Measurements from ENCODE around the gene OGFOD3. TPM values are rescaled to one million over a fixed set of nuclear protein-coding genes. Genes with fewer than 3 reads are reported as not detected.

Gene OGFOD3
- total and polyA plus RNA-seq, 7 donors = 6.0 to 28.2 (median 19.3) TPM

DNA sequence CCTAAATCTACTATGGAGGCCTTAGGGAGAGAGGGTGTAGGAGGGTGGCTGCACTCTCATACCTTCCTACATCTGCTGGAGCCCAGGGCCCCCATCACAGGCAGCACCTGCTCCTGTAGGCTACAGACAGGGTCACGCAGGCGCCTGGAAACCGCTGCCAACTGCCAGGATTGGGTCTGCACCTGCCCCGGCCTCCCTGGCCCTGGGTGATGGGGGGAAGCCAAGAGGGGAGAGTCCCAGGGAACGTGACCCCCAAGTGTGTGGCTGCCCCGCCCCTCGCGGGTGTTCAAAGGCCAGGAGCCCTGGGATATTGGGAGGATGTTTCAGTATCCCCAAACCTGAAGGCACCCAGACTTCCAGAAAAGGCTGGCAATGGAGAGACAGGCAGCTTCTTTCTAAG lies 64.9 kb downstream of the OGFOD3 start:
- H3K9me3 ChIP-seq = no peaks in the 10 kb centered on the region
- DNase-seq = no peak
- TF ChIP-seq EP300 (IDR thresholded peaks at IDR 0.05) (no peak), POLR2A (IDR thresholded peaks at IDR 0.05) (no peak), POLR2AphosphoS5 (IDR thresholded peaks at IDR 0.05) (no peak)
- TF ChIP-seq, protein P1, sequence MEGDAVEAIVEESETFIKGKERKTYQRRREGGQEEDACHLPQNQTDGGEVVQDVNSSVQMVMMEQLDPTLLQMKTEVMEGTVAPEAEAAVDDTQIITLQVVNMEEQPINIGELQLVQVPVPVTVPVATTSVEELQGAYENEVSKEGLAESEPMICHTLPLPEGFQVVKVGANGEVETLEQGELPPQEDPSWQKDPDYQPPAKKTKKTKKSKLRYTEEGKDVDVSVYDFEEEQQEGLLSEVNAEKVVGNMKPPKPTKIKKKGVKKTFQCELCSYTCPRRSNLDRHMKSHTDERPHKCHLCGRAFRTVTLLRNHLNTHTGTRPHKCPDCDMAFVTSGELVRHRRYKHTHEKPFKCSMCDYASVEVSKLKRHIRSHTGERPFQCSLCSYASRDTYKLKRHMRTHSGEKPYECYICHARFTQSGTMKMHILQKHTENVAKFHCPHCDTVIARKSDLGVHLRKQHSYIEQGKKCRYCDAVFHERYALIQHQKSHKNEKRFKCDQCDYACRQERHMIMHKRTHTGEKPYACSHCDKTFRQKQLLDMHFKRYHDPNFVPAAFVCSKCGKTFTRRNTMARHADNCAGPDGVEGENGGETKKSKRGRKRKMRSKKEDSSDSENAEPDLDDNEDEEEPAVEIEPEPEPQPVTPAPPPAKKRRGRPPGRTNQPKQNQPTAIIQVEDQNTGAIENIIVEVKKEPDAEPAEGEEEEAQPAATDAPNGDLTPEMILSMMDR (IDR thresholded peaks at IDR 0.05) = no peak
- H3K27me3 ChIP-seq = peaks cover 0 to 24% (median 4%) of the 10 kb centered on the region in 3 donors
- intact Hi-C loops (cut with DNase I) = loop anchor here (5.0 to 10.0 kb wide), 3 partner anchors 139 to 281 kb away; no protein-coding TSS in a partner anchor
- no peak overlapping the region for H3K4me3 ChIP-seq
- no peak overlapping the region for H3K27ac ChIP-seq
- no peaks in the 10 kb centered on the region for H3K36me3 ChIP-seq
- peaks cover 0 to 19% (median 10%) of the 10 kb centered on the region in 4 donors for H3K4me1 ChIP-seq
- 68 to 83% methylated on average over 8 of the region's 8 CpGs for WGBS, 2 donors

DNA sequence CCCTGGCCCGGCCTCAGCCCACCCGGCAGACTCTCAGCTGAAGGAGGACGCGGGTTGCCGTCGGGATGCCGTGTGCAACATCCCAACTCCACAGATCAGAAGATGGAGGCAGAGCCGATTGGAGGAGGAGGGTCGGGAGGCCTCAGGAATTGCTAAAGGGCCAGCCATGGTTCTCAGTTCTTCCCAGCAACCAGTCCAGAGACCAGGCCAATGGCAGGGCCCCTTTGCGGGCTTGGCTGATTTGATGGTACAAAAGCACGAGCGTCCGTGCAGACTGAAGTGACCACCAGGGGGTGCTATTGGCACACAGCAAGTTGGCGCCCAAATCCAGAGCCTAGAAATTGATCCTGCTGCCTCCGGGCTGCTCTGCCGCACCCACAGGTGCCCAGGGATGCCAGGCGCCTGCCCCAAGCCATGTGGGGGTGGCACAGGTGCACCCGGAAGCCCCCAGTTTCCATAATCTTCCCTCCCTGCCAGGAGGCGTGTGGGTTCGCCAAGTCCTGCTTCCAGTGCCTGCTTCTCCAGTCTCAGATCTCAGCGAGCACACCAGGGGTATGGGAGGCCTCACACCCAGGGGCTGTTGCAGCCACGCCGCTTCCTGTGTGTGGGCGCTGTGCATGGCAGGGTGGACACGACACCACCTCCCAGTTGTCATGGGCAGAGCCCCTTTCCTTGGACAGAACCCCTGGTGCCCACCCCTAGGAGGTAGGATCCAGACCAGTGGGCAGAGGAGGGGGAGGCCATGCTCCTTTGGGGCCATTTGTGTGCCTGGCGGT lies 66.5 kb downstream of the OGFOD3 start:
- intact Hi-C loops (cut with DNase I) = loop anchor here (2.0 to 10.0 kb wide), 6 partner anchors 63 to 425 kb away; no protein-coding TSS in a partner anchor
- WGBS, 2 donors = 36 to 41% methylated on average over 26 of the region's 26 CpGs
- Histone ChIP-seq H3K27me3 (peaks cover 0 to 19% (median 0%) of the 10 kb centered on the region in 3 donors), H3K9me3 (no peaks in the 10 kb centered on the region), H3K27ac (no peak overlapping the region), H3K4me1 (peaks cover 0 to 19% (median 10%) of the 10 kb centered on the region in 4 donors), H3K36me3 (no peaks in the 10 kb centered on the region), H3K4me3 (no peak overlapping the region)
- TF ChIP-seq POLR2AphosphoS5 (IDR thresholded peaks at IDR 0.05) = no peak
- TF ChIP-seq, protein P1 (IDR thresholded peaks at IDR 0.05) = peak; percentile 78 to 94 (median 90)
- DNase-seq = peak; percentile 92

DNA sequence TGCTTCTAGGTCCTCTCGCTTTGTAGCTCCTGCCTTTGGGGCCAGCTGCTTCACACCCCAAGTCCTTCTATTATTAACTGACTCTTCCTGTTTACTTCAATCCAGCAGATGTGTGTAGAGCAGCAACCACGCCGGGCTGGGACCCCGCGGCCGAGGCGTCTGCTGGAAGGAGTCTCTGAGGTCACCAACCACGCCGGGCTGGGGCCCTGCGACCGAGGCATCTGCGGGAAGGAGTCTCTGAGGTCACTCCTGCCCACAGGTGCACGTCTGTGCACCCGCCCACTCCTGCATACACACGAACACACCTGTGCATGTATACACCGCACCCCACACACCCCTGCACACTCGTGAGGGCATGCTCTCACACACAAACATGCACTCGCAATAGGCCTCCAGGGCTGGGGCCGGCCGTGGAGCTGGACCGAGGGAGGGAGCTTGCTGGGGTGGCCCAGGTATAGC lies 67.1 kb downstream of the OGFOD3 start:
- intact Hi-C loops (cut with DNase I) = loop anchor here (2.0 to 10.0 kb wide), 6 partner anchors 64 to 426 kb away; no protein-coding TSS in a partner anchor
- H3K27ac ChIP-seq = no peak overlapping the region
- peaks cover 0 to 12% (median 0%) of the 10 kb centered on the region in 3 donors for H3K27me3 ChIP-seq
- 47 to 64% methylated on average over 21 of the region's 21 CpGs for WGBS, 2 donors
- no peaks in the 10 kb centered on the region for H3K9me3 ChIP-seq
- H3K4me1 ChIP-seq = peaks cover 0 to 17% (median 8%) of the 10 kb centered on the region in 4 donors
- no peak for TF ChIP-seq POLR2A (IDR thresholded peaks at IDR 0.05)
- TF ChIP-seq, protein P1 (IDR thresholded peaks at IDR 0.05) = no peak
- TF ChIP-seq EP300 (IDR thresholded peaks at IDR 0.05) = no peak
- TF ChIP-seq POLR2AphosphoS5 (IDR thresholded peaks at IDR 0.05) = no peak
- no peaks in the 10 kb centered on the region for H3K36me3 ChIP-seq
- DNase-seq = no peak
- H3K4me3 ChIP-seq = no peak overlapping the region

DNA sequence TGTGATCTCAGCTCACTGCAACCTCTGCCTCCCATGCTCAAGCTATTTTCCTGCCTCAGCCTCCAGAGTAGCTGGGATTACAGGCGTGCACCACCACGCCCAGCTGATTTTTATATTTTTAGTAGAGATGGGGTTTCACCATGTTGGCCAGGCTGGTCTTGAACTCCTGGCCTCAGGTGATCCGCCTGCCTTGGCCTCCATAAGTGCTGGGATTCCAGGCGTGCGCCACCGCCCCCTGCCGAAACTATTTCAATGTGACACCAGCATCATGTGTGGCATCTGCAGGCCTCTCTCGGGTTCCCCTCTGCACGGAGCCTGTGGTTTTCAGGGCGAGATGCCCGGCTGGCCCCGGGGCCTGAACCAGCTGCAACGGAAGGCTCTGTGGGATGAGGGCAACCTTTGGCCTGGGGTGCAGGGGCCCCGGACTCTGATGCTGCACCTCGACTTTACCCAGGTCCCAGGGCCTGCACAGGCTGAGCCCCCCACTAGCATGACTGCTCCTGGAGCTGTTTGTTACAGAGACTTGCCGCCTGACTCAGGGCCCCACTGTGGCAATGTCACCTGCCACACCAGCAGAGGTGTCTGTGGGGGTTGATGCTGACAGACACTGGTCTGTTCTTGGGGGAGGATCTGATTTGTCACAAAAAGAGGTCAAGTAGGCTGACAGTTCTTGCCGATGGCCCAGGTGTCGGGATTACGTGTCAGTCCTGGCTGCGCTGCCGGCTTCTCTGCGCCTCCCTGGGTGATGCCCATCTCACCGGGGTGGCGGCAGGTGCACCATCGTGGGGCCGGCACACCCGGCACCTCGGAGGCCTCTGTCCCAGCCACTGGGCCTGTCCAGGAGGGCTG lies 68.0 kb downstream of the OGFOD3 start:
- no peaks in the 10 kb centered on the region for H3K36me3 ChIP-seq
- H3K4me1 ChIP-seq = peaks cover 0 to 11% (median under 1%) of the 10 kb centered on the region in 4 donors
- peaks cover 0 to 10% (median 0%) of the 10 kb centered on the region in 3 donors for H3K27me3 ChIP-seq
- no peak overlapping the region for H3K27ac ChIP-seq
- H3K4me3 ChIP-seq = no peak overlapping the region
- intact Hi-C loops (cut with DNase I) = loop anchor here (2.0 to 10.0 kb wide), 6 partner anchors 64 to 426 kb away; no protein-coding TSS in a partner anchor
- TF ChIP-seq EP300 (IDR thresholded peaks at IDR 0.05) (no peak), POLR2A (IDR thresholded peaks at IDR 0.05) (no peak), POLR2AphosphoS5 (IDR thresholded peaks at IDR 0.05) (no peak)
- TF ChIP-seq, protein P1 (IDR thresholded peaks at IDR 0.05) = no peak
- WGBS, 2 donors = 80 to 81% methylated on average over 28 of the region's 28 CpGs
- DNase-seq = no peak
- no peaks in the 10 kb centered on the region for H3K9me3 ChIP-seq
